Cardiac septum (tissue), 1 donor: ENCODE data around the gene SLC19A1. TPM values are rescaled to one million over a fixed set of nuclear protein-coding genes. Genes with fewer than 3 reads are reported as not detected.
A peak's percentile ranks its signal among the peaks of the same experiment; 100 is the strongest.
"Not testable (repeated sequence)": the region's sequence is repeated elsewhere in the genome, so short reads cannot be mapped to it uniquely, and the experiment has no call there.

Experiments used
- DNase-seq: peaks from one replicate; pipeline ENCODE4 v3.0.0-alpha.2; 2020; ENCODE audit warnings: low spot score
- intact Hi-C: fragments of 100-400 bp; cut with DNase I; formaldehyde crosslinking; loops from one replicate; pipeline ENCODE4 v1.14.0; 2022
- total RNA-seq: library from RNA; stranded (reverse); fragmentation: NEBNext Ultra II Directional; extraction: Animal tissue kit (Norgen Biotek cat#: 25700); gene quantifications from one replicate; pipeline ENCODE4 v1.2.1, GENCODE V29; 2021
- donor health status: DM: no; HTN: no; CAD: no.

Gene SLC19A1
- total RNA-seq, 1 donor from 2014 or later, result 2.7 TPM

DNA sequence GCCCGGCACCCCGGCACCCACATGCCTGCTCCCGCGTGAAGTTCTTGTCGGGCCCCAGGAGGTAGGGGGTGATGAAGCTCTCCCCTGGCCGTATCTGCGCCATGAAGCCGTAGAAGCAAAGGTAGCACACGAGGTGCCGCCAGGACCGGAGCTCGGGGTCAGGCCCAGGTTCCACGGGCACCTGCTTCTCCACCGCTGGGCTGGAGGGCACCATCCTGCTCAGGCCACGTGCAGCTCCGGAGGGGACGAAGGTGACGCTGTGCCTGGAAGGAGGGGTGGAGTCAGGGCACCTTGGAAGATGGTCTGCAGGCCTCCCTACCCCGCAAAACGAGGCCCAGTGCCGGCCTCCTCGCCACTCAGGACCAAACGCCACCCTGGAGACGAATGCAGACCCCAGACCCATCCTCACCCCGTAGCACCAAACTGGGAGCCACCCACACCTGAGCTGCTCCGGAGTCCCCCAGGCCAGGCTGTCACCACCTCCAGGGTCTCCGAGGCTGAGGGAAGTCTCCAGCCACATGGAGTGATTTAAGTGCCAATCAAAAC, 4.4 kb downstream of the SLC19A1 start:
- intact Hi-C loops, result no loop called here
- DNase-seq, result peak; percentile 44

GRCh38 chr21:45537111-45537745, 5.0 kb downstream of the SLC19A1 start:
- intact Hi-C loops, result no loop called here
- DNase-seq, result peak; percentile 60

GRCh38 chr21:45536301-45537081, 5.7 kb downstream of the SLC19A1 start:
- intact Hi-C loops, result no loop called here
- peak; percentile 70 for DNase-seq

- intact Hi-C loops, result no loop called here
Measured at GRCh38 chr21:45535341-45536081, 6.7 kb downstream of the SLC19A1 start.

DNA sequence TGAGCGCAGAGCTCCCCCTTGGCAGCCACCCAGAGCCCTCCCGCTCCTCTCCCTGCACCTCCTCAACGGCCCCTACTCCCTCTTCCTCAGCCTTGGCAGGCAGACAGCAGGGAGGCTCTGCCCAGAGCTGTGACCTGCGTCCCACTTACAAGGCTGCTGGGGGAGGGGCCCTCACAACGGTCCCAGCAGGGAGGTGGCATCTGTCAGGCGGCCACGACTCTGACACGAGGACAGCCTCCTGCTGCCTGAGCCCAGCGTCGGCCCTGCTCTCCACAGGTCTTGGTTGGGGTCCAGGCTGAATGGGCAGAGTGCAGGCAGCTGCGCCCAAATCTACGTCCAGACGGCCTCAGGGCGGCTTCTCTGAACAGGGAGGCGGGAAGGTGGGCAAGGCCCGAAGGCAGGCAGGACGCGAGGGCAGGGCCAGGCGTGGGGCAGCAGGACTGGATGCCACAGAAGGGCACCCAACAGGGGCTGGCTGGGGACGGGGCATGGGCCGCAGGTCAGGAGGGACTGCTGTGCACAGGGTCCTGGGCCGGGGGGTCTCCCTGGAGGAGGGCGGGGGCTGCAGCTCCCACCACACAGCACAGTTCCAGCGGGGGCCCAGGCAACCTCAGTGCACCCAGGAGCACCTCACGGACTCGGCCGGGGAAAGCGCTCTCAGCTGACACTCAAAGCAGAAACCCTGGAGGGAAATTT, 7.5 kb downstream of the SLC19A1 start:
- intact Hi-C loops, result no loop called here
- peak; percentile 83 for DNase-seq

More at GRCh38 chr21:45535341-45536081, 6.7 kb downstream of the SLC19A1 start:
- peak; percentile 87 for DNase-seq

DNA sequence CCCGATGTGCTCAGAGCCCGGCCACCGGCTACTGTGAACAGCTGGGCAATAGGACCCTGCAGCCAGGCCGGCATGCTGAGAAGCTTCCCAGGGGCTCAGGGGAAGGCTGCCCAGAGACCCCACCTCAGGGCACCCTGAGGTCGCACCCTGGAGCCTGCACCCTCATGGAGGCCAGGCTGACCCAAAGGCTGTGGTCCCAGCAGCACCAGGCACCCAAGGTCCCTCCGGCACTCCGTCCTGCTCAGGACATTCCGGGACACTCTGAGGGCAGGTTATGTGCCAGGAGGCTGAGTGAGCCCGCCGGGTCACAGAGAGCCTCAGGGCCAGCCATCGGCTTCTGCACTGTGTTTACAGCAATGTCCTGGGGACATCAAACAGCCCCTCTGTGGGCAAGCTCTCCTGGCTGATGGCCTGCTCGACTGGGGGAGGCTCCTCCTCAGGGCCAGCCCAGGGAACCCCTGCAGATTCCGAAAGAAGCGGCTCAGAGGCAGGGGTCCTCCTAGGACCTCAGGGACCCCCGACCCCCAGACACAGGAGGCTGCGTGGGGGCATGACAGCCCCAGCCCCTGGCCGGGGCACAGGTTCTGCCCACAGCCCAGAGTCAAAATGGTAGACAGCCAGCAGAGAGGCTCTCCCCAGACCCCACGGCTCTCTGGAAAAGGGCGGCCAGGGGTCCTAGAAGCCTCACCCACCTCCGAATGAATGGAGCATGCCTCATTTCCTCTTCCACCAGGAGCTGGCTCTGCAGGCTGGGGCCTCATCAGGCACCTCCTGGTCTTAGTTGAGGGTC, 8.2 kb downstream of the SLC19A1 start:
- DNase-seq, result peak; percentile 75
- intact Hi-C loops, result no loop called here

GRCh38 chr21:45533361-45533845, 8.8 kb downstream of the SLC19A1 start:
- DNase-seq, result peak; percentile 58
- intact Hi-C loops, result no loop called here

GRCh38 chr21:45532826-45533360, 9.3 kb downstream of the SLC19A1 start:
- DNase-seq, result peak; percentile 82
- intact Hi-C loops, result no loop called here

- intact Hi-C loops, result no loop called here
- DNase-seq, result peak; percentile 65
Measured at GRCh38 chr21:45531393-45532215, 10.6 kb downstream of the SLC19A1 start.

DNA sequence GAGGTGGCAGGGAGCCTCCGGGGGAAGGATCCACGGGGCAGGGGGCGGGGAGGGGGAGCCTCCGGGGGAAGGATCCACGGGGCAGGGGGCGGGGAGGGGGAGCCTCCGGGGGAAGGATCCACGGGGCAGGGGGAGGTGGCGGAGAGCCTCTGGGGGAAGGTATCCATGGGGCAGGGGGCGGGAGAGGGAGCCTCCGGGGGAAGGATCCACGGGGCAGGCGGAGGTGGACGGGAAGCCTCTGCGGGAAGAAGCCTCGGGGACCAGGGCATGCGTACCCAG, 11.2 kb downstream of the SLC19A1 start:
- DNase-seq, intact Hi-C loops: not testable (repeated sequence)

DNA sequence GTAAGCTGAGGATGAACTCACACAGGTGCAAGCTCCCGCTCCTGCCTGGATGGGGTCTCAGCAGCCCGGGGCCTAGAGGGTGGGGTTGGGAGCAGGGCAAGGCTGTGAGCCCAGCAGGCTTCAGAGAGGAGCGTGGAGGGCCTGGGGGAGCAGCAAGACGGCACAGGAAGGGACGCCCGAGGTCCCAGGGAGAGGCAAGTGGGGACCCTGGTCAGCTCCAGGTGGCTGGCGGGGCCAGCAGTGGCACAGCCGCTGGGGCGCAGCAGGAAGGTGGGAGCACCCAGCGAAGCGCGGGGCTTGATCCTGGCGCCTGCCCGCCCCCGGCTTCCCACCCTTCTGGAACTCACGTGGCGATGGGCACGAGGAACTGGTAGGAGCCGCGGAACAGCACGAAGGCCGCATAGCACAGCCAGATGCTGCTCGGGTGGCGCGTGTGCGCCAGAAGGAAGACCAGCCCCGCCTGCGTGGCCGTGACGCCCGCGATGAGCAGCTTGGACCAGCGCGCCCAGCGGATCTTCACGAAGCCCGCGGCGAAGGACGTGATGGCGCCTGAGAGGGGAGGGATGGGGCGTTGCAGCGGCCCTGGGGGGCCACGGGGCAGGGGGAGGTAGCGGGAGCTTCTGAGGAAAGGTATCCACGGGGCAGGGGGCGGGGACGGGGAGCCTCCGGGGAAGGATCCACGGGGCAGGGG, 11.7 kb downstream of the SLC19A1 start:
- DNase-seq, result peak; percentile 61
- intact Hi-C loops, result no loop called here

- DNase-seq, result peak; percentile 56
- intact Hi-C loops, result no loop called here
Measured at GRCh38 chr21:45529785-45530422, 12.3 kb downstream of the SLC19A1 start.

- intact Hi-C loops, result no loop called here
- peak; percentile 69 for DNase-seq
Measured at GRCh38 chr21:45528981-45529784, 13.1 kb downstream of the SLC19A1 start.

DNA sequence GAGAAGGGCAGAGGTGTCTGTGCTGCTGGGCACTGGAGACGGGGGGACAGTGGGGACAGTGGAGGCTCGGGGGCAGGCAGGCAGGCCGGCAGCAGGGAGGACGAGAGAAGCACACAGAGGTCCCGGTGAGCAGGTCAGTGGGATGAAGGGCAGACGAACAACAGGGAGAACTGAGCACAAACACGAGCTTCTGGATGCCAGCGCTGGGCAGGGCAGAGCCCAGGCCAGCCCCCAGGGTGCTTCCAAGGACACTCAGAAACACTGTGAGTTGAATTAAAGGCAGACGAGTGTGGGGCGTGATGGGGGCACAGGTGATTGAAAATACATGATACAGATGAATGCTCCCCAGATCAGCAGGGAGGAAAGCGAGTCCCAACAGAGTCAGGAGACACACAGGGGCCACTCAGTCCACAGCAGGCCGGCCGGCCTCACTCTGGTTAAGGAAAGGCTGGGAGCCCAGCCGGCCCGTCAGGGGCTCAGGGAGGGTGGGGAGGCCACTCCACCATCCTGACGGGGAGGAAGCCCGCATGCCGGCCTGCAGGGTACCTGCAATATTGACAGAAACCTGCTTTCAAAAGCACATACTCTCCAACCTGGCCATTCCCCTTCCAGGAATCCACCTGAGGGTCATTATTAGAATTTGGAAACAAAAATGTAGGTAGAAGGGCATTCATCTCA, 14.1 kb downstream of the SLC19A1 start:
- intact Hi-C loops, result no loop called here
- DNase-seq, result peak; percentile 66
